HepG2 (cell line): ENCODE results near the gene PC. TPM values are rescaled to one million over a fixed set of nuclear protein-coding genes. Genes with fewer than 3 reads are reported as not detected.

Experiments used
- DPF2 ChIP-seq: sonication (generic); formaldehyde crosslinking; IDR thresholded peaks from 2 replicates; pipeline ENCODE4 v1.4.0; 2020; ENCODE audit warnings: mild to moderate bottlenecking, low read depth, missing genetic modification reagents, borderline replicate concordance
- HMGXB4 ChIP-seq, 2 experiments: sonication (generic) in 1 of 2; formaldehyde crosslinking in 1 of 2; IDR thresholded peaks; 2 replicates each; pipeline versions ENCODE4 v1.4.0 to v1.6.1; 2018 to 2020; ENCODE audit warnings: missing genetic modification reagents in 2 of 2, borderline replicate concordance in 1 of 2, low read depth in 1 of 2, mild to moderate bottlenecking in 1 of 2, missing biosample characterization in 1 of 2
- HNF4A ChIP-seq: sonication (generic); formaldehyde crosslinking; IDR thresholded peaks from 2 replicates; pipeline ENCODE4 v1.4.0; 2020; ENCODE audit warnings: missing genetic modification reagents
- HOXA9 ChIP-seq: sonication (generic); formaldehyde crosslinking; IDR thresholded peaks from 2 replicates; pipeline ENCODE4 v1.8.1; 2022; ENCODE audit warnings: missing genetic modification reagents, mild to moderate bottlenecking, moderate library complexity, borderline replicate concordance
- JUNB ChIP-seq: sonication (generic); formaldehyde crosslinking; IDR thresholded peaks from 2 replicates; pipeline ENCODE4 v1.8.0; 2022; ENCODE audit warnings: missing genetic modification reagents, mild to moderate bottlenecking, borderline replicate concordance
- NAIF1 ChIP-seq: sonication (generic); formaldehyde crosslinking; IDR thresholded peaks from 2 replicates; pipeline ENCODE4 v1.5.0; 2020; ENCODE audit warnings: mild to moderate bottlenecking, missing genetic modification reagents, borderline replicate concordance
- RBM22 ChIP-seq: fragments of 200-400 bp; formaldehyde crosslinking; optimal IDR thresholded peaks from 2 replicates; pipeline ENCODE3; 2017; ENCODE audit warnings: mild to moderate bottlenecking, low read length, moderate library complexity
- REXO4 ChIP-seq: sonication (generic); formaldehyde crosslinking; IDR thresholded peaks from 2 replicates; pipeline ENCODE4 v1.8.0; 2022; ENCODE audit warnings: missing genetic modification reagents, mild to moderate bottlenecking, borderline replicate concordance
- RFXAP ChIP-seq: sonication (generic); formaldehyde crosslinking; IDR thresholded peaks from 2 replicates; pipeline ENCODE4 v1.4.0; 2020; ENCODE audit warnings: missing genetic modification reagents, borderline replicate concordance
- SAFB2 ChIP-seq: sonication (generic); formaldehyde crosslinking; IDR thresholded peaks from 2 replicates; pipeline ENCODE4 v1.5.1; 2020; ENCODE audit warnings: missing genetic modification reagents, low read depth, mild to moderate bottlenecking, borderline replicate concordance
- SIX4 ChIP-seq: sonication (generic); formaldehyde crosslinking; IDR thresholded peaks from 2 replicates; pipeline ENCODE4 v1.4.0; 2020; ENCODE audit warnings: missing genetic modification reagents
- SP1 ChIP-seq, 2 experiments: fragments of 450-650 bp in 1 of 2; sonication (generic) in 1 of 2; formaldehyde crosslinking in 1 of 2; IDR thresholded peaks; 2 replicates each; pipeline versions ENCODE4 v1.4.0 to v1.6.1; 2016 to 2020; ENCODE audit warnings: missing genetic modification reagents in 1 of 2
- SP2 ChIP-seq: sonication (generic); formaldehyde crosslinking; IDR thresholded peaks from 2 replicates; pipeline ENCODE4 v1.5.1; 2020; ENCODE audit warnings: mild to moderate bottlenecking, missing genetic modification reagents
- ZBTB21 ChIP-seq: sonication (generic); formaldehyde crosslinking; IDR thresholded peaks from 2 replicates; pipeline ENCODE4 v1.4.0; 2020; ENCODE audit warnings: missing genetic modification reagents
- ZBTB7B ChIP-seq: sonication (generic); formaldehyde crosslinking; IDR thresholded peaks from 2 replicates; pipeline ENCODE4 v1.4.0; 2020; ENCODE audit warnings: missing genetic modification reagents
- ZFP41 ChIP-seq: sonication (generic); formaldehyde crosslinking; IDR thresholded peaks from 2 replicates; pipeline ENCODE4 v1.4.0; 2020; ENCODE audit warnings: mild to moderate bottlenecking, missing genetic modification reagents, borderline replicate concordance
- ZNF333 ChIP-seq: sonication (generic); formaldehyde crosslinking; IDR thresholded peaks from 2 replicates; pipeline ENCODE4 v1.4.0; 2020; ENCODE audit warnings: mild to moderate bottlenecking, missing genetic modification reagents, borderline replicate concordance
- ZNF383 ChIP-seq: sonication (generic); formaldehyde crosslinking; IDR thresholded peaks from 2 replicates; pipeline ENCODE4 v1.4.0; 2020; ENCODE audit warnings: missing genetic modification reagents, mild to moderate bottlenecking, borderline replicate concordance
- ZNF441 ChIP-seq: sonication (generic); formaldehyde crosslinking; IDR thresholded peaks from 2 replicates; pipeline ENCODE4 v1.7.0; 2021; ENCODE audit warnings: missing genetic modification reagents, borderline replicate concordance
- ZNF460 ChIP-seq: sonication (generic); formaldehyde crosslinking; IDR thresholded peaks from 2 replicates; pipeline ENCODE4 v1.5.1; 2020; ENCODE audit warnings: missing genetic modification reagents, mild to moderate bottlenecking, borderline replicate concordance
- ZNF569 ChIP-seq: sonication (generic); formaldehyde crosslinking; IDR thresholded peaks from 2 replicates; pipeline ENCODE4 v1.5.0; 2020; ENCODE audit warnings: mild to moderate bottlenecking, missing genetic modification reagents, moderate library complexity, borderline replicate concordance
- polyA plus RNA-seq, 8 experiments: library from polyadenylated mRNA; depleted of rRNA in 3 of 8; stranded (reverse) in 7 of 8; unstranded in 1 of 8; fragments of >200 nt; fragmentation: Illumina TruSeq in 4 of 8; extraction: Trizol in 4 of 8; gene quantifications; 2 replicates each; pipeline versions ENCODE4 v1.2.1 to v1.2.3, GENCODE V29; 2011 to 2016; ENCODE audit warnings: low read depth in 4 of 8, missing spikeins in 1 of 8, mixed read lengths in 1 of 8; ENCODE audit not compliant: insufficient read depth in 1 of 8
- total RNA-seq, 5 experiments: library from RNA; depleted of rRNA; stranded (reverse); fragments of >200 nt; fragmentation: Illumina TruSeq; extraction: Trizol; gene quantifications; 2 replicates each; pipeline ENCODE4 v1.2.3, GENCODE V29; 2016; ENCODE audit warnings: low read depth in 1 of 5
- TF ChIP-seq, protein P1 (sequence below): sonication (generic); IDR thresholded peaks from 2 replicates; pipeline ENCODE4 v1.6.1; 2016; ENCODE audit warnings: low read depth, borderline replicate concordance
- TF ChIP-seq, protein P2 (sequence below): sonication (generic); formaldehyde crosslinking; conservative IDR thresholded peaks from 2 replicates; pipeline ENCODE4 v1.4.0; 2020; ENCODE audit warnings: missing genetic modification reagents
- TF ChIP-seq, protein P3 (sequence below): sonication (generic); formaldehyde crosslinking; IDR thresholded peaks from 2 replicates; pipeline ENCODE4 v1.9.0; 2021; ENCODE audit warnings: missing genetic modification reagents, mild to moderate bottlenecking, borderline replicate concordance

Gene PC
- total and polyA plus RNA-seq, 2 of the 13 experiments (the other 11 are each of a cell fraction or from before 2014, with no cell fraction given), result 29.0 to 39.0 TPM

GRCh38 chr11:66970807-66971442 lies 12.7 kb upstream of the PC start (continued):
- TF ChIP-seq, protein P1, sequence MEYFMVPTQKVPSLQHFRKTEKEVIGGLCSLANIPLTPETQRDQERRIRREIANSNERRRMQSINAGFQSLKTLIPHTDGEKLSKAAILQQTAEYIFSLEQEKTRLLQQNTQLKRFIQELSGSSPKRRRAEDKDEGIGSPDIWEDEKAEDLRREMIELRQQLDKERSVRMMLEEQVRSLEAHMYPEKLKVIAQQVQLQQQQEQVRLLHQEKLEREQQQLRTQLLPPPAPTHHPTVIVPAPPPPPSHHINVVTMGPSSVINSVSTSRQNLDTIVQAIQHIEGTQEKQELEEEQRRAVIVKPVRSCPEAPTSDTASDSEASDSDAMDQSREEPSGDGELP, result 0 out of 2 replicates have a peak, but pooled peaks have one; percentile 24
- TF ChIP-seq ZBTB7B (CRISPR knock-in tag) (peak; percentile 47; the same call in 1 of the 2 replicates), JUNB (peak; percentile 96; the same call in 1 of the 2 replicates), HMGXB4 (CRISPR knock-in tag; IDR thresholded peaks at IDR 0.05; ENCODE audit: borderline replicate concordance in 1 of 2, low read depth in 1 of 2) (peak in 1 of 2 experiments; percentile 64; a peak in 1 of 4 replicates), REXO4 (CRISPR knock-in tag) (no peak), SAFB2 (CRISPR knock-in tag) (no peak), DPF2 (CRISPR knock-in tag) (peak; percentile 78; the same call in 1 of the 2 replicates), ZNF333 (no peak), ZBTB21 (CRISPR knock-in tag) (peak; percentile 72), ZFP41 (CRISPR knock-in tag) (no peak), SP2 (CRISPR knock-in tag) (no peak), ZNF441 (CRISPR knock-in tag) (0 out of 2 replicates have a peak, but pooled peaks have one; percentile 57), SP1 (IDR thresholded peaks at IDR 0.05) (no peak), SP1 (CRISPR knock-in tag; IDR thresholded peaks at IDR 0.05) (no peak), HNF4A (peak; percentile 94), RFXAP (CRISPR knock-in tag) (0 out of 2 replicates have a peak, but pooled peaks have one; percentile 48), NAIF1 (no peak), HOXA9 (CRISPR knock-in tag) (no peak), ZNF569 (CRISPR knock-in tag) (no peak), SIX4 (CRISPR knock-in tag) (peak; percentile 75; the same call in 1 of the 2 replicates), RBM22 (no peak), ZNF460 (CRISPR knock-in tag) (peak; percentile 64; the same call in 1 of the 2 replicates), ZNF383 (CRISPR knock-in tag) (no peak)
- TF ChIP-seq, protein P2, sequence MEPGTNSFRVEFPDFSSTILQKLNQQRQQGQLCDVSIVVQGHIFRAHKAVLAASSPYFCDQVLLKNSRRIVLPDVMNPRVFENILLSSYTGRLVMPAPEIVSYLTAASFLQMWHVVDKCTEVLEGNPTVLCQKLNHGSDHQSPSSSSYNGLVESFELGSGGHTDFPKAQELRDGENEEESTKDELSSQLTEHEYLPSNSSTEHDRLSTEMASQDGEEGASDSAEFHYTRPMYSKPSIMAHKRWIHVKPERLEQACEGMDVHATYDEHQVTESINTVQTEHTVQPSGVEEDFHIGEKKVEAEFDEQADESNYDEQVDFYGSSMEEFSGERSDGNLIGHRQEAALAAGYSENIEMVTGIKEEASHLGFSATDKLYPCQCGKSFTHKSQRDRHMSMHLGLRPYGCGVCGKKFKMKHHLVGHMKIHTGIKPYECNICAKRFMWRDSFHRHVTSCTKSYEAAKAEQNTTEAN (CRISPR knock-in tag), result 0 out of 2 replicates have a peak, but pooled peaks have one; percentile 43
- TF ChIP-seq, protein P3, sequence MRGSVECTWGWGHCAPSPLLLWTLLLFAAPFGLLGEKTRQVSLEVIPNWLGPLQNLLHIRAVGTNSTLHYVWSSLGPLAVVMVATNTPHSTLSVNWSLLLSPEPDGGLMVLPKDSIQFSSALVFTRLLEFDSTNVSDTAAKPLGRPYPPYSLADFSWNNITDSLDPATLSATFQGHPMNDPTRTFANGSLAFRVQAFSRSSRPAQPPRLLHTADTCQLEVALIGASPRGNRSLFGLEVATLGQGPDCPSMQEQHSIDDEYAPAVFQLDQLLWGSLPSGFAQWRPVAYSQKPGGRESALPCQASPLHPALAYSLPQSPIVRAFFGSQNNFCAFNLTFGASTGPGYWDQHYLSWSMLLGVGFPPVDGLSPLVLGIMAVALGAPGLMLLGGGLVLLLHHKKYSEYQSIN (CRISPR knock-in tag), result no peak
